ENCODE data around the gene NCBP2. TPM values are rescaled to one million over a fixed set of nuclear protein-coding genes. Genes with fewer than 3 reads are reported as not detected.

NCBP2 gene
- total RNA-seq, 1 experiment from 2014 or later: 119 TPM

GRCh38 chr3:196962930-196963630 is 20.8 kb upstream of the NCBP2 start:
- ChIA-PET POLR2A (ENCODE audit: unreplicated experiment) (no interaction called here), CTCF (interaction anchor here (0.6 kb wide), 1 partner anchor 95 kb away, joined by 3 read pairs; the partner anchor contains the start of gene SENP5)
- ATAC-seq: no peak
- H3F3A ChIP-seq (ENCODE audit: low read length, unreplicated experiment): no peaks in the 10 kb centered on the region
- no peaks in the 10 kb centered on the region for H3K9me3 ChIP-seq (ENCODE audit: low read length)
- H4K20me1 ChIP-seq (ENCODE audit: low read length): no peaks in the 10 kb centered on the region
- no peaks in the 10 kb centered on the region for H3K36me3 ChIP-seq (ENCODE audit: low read depth, low read length)
- no peak for DNase-seq
- intact Hi-C loops (cut with micrococcal nuclease): no loop called here
- H3K79me2 ChIP-seq (ENCODE audit: low read length): 0 out of 2 replicates have a peak, but pooled peaks cover 3% of the 10 kb centered on the region
- no peak for TF ChIP-seq EZH2 (IDR thresholded peaks at IDR 0.05; ENCODE audit: low read length, unreplicated experiment)
- no peak for TF ChIP-seq CTCF (conservative IDR thresholded peaks at IDR 0.05; ENCODE audit: low read depth, low read length)
- no peak for TF ChIP-seq EZH2phosphoT487 (IDR thresholded peaks at IDR 0.05; ENCODE audit: borderline replicate concordance, low read length)
- H3K9me2 ChIP-seq (replicated peaks; ENCODE audit: low read length): no peaks in the 10 kb centered on the region
- H3K4me2 ChIP-seq (ENCODE audit: low read length): no peak overlapping the region
- no peaks in the 10 kb centered on the region for H3K4me1 ChIP-seq (ENCODE audit: insufficient read depth, low read length)
- H2AFZ ChIP-seq (ENCODE audit: low read length): no peak overlapping the region
- H3K9ac ChIP-seq (ENCODE audit: low read length): no peak overlapping the region
- H3K27me3 ChIP-seq (ENCODE audit: low read length): no peaks in the 10 kb centered on the region
- no peak overlapping the region for H3K27ac ChIP-seq (ENCODE audit: low read length)
- BruUV-seq (replicated peaks): no TSS peak
- no peak overlapping the region for H3K4me3 ChIP-seq (ENCODE audit: low read length)

GRCh38 chr3:196962108-196962929 is 20.0 kb upstream of the NCBP2 start:
- no peak for ATAC-seq
- no peaks in the 10 kb centered on the region for H3K9me2 ChIP-seq (replicated peaks; ENCODE audit: low read length)
- TF ChIP-seq EZH2 (IDR thresholded peaks at IDR 0.05; ENCODE audit: low read length, unreplicated experiment) (no peak), CTCF (conservative IDR thresholded peaks at IDR 0.05; ENCODE audit: low read depth, low read length) (no peak), EZH2phosphoT487 (IDR thresholded peaks at IDR 0.05; ENCODE audit: borderline replicate concordance, low read length) (no peak)
- ChIA-PET CTCF (no interaction called here), POLR2A (ENCODE audit: unreplicated experiment) (no interaction called here)
- no peaks in the 10 kb centered on the region for H3K4me1 ChIP-seq (ENCODE audit: insufficient read depth, low read length)
- H3K27ac ChIP-seq (ENCODE audit: low read length): no peak overlapping the region
- H3K4me3 ChIP-seq (ENCODE audit: low read length): no peak overlapping the region
- BruUV-seq (replicated peaks): no TSS peak
- no peak for DNase-seq
- no peaks in the 10 kb centered on the region for H4K20me1 ChIP-seq (ENCODE audit: low read length)
- no peak overlapping the region for H3K4me2 ChIP-seq (ENCODE audit: low read length)
- intact Hi-C loops (cut with micrococcal nuclease): no loop called here
- H3K36me3 ChIP-seq (ENCODE audit: low read depth, low read length): no peaks in the 10 kb centered on the region
- no peaks in the 10 kb centered on the region for H3K9me3 ChIP-seq (ENCODE audit: low read length)
- no peaks in the 10 kb centered on the region for H3F3A ChIP-seq (ENCODE audit: low read length, unreplicated experiment)
- H3K27me3 ChIP-seq (ENCODE audit: low read length): no peaks in the 10 kb centered on the region
- no peaks in the 10 kb centered on the region for H3K79me2 ChIP-seq (ENCODE audit: low read length)
- no peak overlapping the region for H2AFZ ChIP-seq (ENCODE audit: low read length)
- no peak overlapping the region for H3K9ac ChIP-seq (ENCODE audit: low read length)
